Chondrocyte (in vitro differentiated cells): Measurements from ENCODE around the gene ATXN7. TPM values are rescaled to one million over a fixed set of nuclear protein-coding genes. Genes with fewer than 3 reads are reported as not detected.

ENCODE experiments used
- DNase-seq: peaks from one replicate; pipeline ENCODE4 v3.0.0; 2021; ENCODE audit warnings: mixed read lengths, low spot score
- H3K27ac Mint-ChIP-seq: one replicate; pipeline ENCODE4 v1.8.0; 2021; ENCODE audit warnings: mild to moderate bottlenecking, moderate library complexity, mixed read lengths; ENCODE audit not compliant: unreplicated experiment
- H3K27me3 Mint-ChIP-seq: 2 replicates; pipeline ENCODE4 v1.8.0; 2021; ENCODE audit warnings: low read depth, mixed read lengths
- H3K36me3 Mint-ChIP-seq: 2 replicates; pipeline ENCODE4 v1.8.0; 2021; ENCODE audit warnings: low read depth, mixed read lengths
- H3K4me1 Mint-ChIP-seq: 2 replicates; pipeline ENCODE4 v1.8.0; 2021; ENCODE audit warnings: low read depth, mild to moderate bottlenecking, mixed read lengths
- H3K4me3 Mint-ChIP-seq: one replicate; pipeline ENCODE4 v1.8.0; 2021; ENCODE audit warnings: mild to moderate bottlenecking, moderate library complexity, mixed read lengths; ENCODE audit not compliant: unreplicated experiment
- H3K9me3 Mint-ChIP-seq: 2 replicates; pipeline ENCODE4 v1.8.0; 2021; ENCODE audit warnings: low read depth, mixed read lengths
- total RNA-seq: library from RNA; stranded (reverse); gene quantifications from 3 replicates; pipeline ENCODE4 v1.2.1, GENCODE V29; 2021
- TF ChIP-seq, protein P1 (sequence below): fragments of 200-600 bp; sonication (generic); IDR thresholded peaks from 2 replicates; pipeline ENCODE4 v1.5.0; 2021; ENCODE audit warnings: antibody characterized with exemption, mild to moderate bottlenecking, moderate library complexity

The ATXN7 gene
- total RNA-seq, 1 donor from 2014 or later: 19.1 TPM

- H3K36me3 Mint-ChIP-seq: peaks cover 2% of the 10 kb centered on the region
- no peaks in the 10 kb centered on the region for H3K27me3 Mint-ChIP-seq
- DNase-seq: no peak
- peak overlapping the region; percentile 89 for H3K27ac Mint-ChIP-seq
- peaks cover 26% of the 10 kb centered on the region for H3K4me1 Mint-ChIP-seq
- no peaks in the 10 kb centered on the region for H3K9me3 Mint-ChIP-seq
- peak overlapping the region; percentile 92 for H3K4me3 Mint-ChIP-seq
- TF ChIP-seq, protein P1, sequence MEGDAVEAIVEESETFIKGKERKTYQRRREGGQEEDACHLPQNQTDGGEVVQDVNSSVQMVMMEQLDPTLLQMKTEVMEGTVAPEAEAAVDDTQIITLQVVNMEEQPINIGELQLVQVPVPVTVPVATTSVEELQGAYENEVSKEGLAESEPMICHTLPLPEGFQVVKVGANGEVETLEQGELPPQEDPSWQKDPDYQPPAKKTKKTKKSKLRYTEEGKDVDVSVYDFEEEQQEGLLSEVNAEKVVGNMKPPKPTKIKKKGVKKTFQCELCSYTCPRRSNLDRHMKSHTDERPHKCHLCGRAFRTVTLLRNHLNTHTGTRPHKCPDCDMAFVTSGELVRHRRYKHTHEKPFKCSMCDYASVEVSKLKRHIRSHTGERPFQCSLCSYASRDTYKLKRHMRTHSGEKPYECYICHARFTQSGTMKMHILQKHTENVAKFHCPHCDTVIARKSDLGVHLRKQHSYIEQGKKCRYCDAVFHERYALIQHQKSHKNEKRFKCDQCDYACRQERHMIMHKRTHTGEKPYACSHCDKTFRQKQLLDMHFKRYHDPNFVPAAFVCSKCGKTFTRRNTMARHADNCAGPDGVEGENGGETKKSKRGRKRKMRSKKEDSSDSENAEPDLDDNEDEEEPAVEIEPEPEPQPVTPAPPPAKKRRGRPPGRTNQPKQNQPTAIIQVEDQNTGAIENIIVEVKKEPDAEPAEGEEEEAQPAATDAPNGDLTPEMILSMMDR: no peak
Measured at GRCh38 chr3:63862804-63863149, 890 bp upstream of the ATXN7 start.

DNA sequence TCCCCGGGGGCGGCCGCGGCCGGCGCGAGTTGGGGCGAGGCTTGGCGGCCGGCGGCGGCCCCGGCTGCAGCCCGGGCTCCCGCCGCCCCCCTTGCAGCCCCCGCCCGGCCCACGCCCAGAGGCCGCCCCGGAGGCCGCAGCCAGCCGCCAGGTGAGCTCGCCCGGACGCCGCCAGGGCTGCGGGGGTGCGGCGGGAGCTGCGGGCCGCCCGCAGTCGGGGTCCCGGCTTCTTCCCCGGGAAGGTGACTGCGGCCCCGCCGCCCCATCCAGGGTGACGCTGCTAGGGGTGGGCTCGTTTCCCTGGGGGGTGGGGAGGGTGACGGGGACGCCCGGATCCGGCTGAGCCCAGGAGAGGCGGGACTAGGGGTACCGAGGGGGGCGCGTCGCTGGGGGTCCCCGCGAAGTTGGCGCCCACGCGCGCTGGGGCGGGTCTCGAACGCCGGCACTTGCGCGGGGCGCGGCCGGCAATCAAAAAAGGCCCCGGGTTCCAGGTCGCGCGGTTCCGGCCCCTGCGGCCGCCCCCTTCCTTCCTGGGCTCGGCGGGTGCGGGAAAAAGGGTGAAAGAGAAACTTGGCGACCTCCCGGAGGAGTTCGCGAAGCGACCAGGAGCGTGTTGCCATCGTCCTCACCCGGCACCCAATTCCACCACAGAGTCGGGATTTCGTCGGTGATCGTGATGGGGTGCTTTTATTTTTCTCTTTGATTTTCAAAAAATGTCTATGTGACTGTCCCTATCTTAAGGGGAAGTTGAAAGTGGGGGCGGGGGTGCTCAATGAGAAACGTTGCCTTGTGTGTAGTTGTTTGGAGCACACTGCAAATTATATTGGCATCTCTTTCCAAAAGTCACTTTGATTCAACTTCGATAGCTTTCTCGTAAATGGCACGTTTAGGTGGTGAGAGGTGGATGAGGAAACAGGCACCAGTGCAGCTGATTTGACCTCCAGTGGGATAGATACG lies 619 bp downstream of the ATXN7 start:
- no peaks in the 10 kb centered on the region for H3K9me3 Mint-ChIP-seq
- no peak for DNase-seq
- H3K4me3 Mint-ChIP-seq: peak overlapping the region; percentile 86
- H3K27me3 Mint-ChIP-seq: no peaks in the 10 kb centered on the region
- peaks cover 25% of the 10 kb centered on the region for H3K4me1 Mint-ChIP-seq
- TF ChIP-seq, protein P1: no peak
- H3K36me3 Mint-ChIP-seq: peaks cover 2% of the 10 kb centered on the region
- peak overlapping the region; percentile 78 for H3K27ac Mint-ChIP-seq

GRCh38 chr3:63864965-63865327 lies 1.3 kb downstream of the ATXN7 start:
- Mint-ChIP-seq H3K27ac (peak overlapping the region; percentile 78), H3K4me1 (peaks cover 25% of the 10 kb centered on the region), H3K27me3 (no peaks in the 10 kb centered on the region), H3K36me3 (peaks cover 2% of the 10 kb centered on the region), H3K9me3 (no peaks in the 10 kb centered on the region), H3K4me3 (peak overlapping the region; percentile 86)
- DNase-seq: no peak
- TF ChIP-seq, protein P1: no peak

GRCh38 chr3:63867225-63867624 lies 3.6 kb downstream of the ATXN7 start:
- TF ChIP-seq, protein P1: no peak
- H3K4me1 Mint-ChIP-seq: peaks cover 28% of the 10 kb centered on the region
- no peak for DNase-seq
- H3K9me3 Mint-ChIP-seq: no peaks in the 10 kb centered on the region
- no peaks in the 10 kb centered on the region for H3K27me3 Mint-ChIP-seq
- peaks cover 2% of the 10 kb centered on the region for H3K36me3 Mint-ChIP-seq
- no peak overlapping the region for H3K27ac Mint-ChIP-seq
- no peak overlapping the region for H3K4me3 Mint-ChIP-seq

DNA sequence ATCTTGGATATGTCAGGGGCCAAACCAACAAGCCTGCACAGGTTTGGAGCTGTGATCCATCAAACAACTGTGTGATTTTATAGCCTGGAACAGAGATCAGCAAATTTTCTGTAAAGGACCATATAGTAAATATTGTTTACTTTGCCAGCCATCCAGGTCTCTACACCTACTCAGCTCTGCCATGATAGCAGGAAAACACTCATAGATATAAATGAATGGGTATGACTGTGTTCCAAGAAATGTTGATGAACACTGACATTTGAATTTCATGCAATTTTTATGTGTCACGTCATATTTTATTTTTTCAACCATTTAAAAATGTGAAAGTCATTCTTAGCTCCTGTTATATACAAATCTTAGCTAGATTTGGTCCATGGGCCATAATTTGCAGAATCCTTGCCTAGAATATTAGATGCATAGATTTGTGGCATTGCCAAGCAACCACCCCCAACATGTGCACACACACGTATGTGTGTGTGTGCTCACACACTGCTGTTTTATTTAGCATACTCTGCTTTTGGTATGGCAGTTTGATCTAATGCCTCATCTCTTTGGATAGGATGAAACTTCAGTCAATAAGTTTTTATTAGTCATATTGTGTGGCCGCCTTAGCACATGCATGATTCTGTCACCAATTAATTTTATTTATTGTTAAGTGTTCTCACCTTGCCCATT lies 6.4 kb downstream of the ATXN7 start:
- TF ChIP-seq, protein P1: no peak
- Mint-ChIP-seq H3K9me3 (no peaks in the 10 kb centered on the region), H3K36me3 (peaks cover 2% of the 10 kb centered on the region), H3K27ac (no peak overlapping the region), H3K4me1 (peaks cover 18% of the 10 kb centered on the region), H3K27me3 (no peaks in the 10 kb centered on the region), H3K4me3 (no peak overlapping the region)
- DNase-seq: no peak
